Brain microvascular endothelial cell (primary cell): ENCODE results near the gene STEAP3.
A peak's percentile ranks its signal among the peaks of the same experiment; 100 is the strongest.

ENCODE experiments used
- DNase-seq: peaks from one replicate; pipeline ENCODE4 v3.0.0-alpha.2; 2020
- H3K27ac ChIP-seq: fragments of 250-450 bp; sonication (Bioruptor Pico); 2 replicates; pipeline ENCODE4 v1.5.1; 2020; ENCODE audit warnings: mild to moderate bottlenecking, moderate library complexity
- H3K27me3 ChIP-seq: fragments of 250-450 bp; sonication (Bioruptor Pico); replicated peaks from 2 replicates; pipeline ENCODE4 v1.5.1; 2020; ENCODE audit warnings: mild to moderate bottlenecking
- H3K36me3 ChIP-seq: fragments of 250-450 bp; sonication (Bioruptor Pico); replicated peaks from 2 replicates; pipeline ENCODE4 v1.5.1; 2020; ENCODE audit warnings: mild to moderate bottlenecking
- H3K4me3 ChIP-seq: 2 replicates; pipeline ENCODE4 v1.5.1; 2011; ENCODE audit warnings: low read depth, mild to moderate bottlenecking, control low read depth, low read length, moderate library complexity
- in situ Hi-C: cut with HindIII; loops from 2 replicates; pipeline ENCODE4 v1.10.0; 2017; ENCODE audit warnings: low sequenced_read_pairs, low pct_ligation_motif_present
- TF ChIP-seq, protein P1 (sequence below): IDR thresholded peaks from 2 replicates; pipeline ENCODE4 v1.5.1; 2011; ENCODE audit warnings: low read depth, mild to moderate bottlenecking, moderate library complexity, low read length, control low read depth, inconsistent platforms; ENCODE audit errors: missing control alignments

STEAP3 gene

GRCh38 chr2:119249855-119250717 is 26.5 kb downstream of the STEAP3 start:
- DNase-seq, result no peak
- in situ Hi-C loops, result no loop called here
- TF ChIP-seq, protein P1, sequence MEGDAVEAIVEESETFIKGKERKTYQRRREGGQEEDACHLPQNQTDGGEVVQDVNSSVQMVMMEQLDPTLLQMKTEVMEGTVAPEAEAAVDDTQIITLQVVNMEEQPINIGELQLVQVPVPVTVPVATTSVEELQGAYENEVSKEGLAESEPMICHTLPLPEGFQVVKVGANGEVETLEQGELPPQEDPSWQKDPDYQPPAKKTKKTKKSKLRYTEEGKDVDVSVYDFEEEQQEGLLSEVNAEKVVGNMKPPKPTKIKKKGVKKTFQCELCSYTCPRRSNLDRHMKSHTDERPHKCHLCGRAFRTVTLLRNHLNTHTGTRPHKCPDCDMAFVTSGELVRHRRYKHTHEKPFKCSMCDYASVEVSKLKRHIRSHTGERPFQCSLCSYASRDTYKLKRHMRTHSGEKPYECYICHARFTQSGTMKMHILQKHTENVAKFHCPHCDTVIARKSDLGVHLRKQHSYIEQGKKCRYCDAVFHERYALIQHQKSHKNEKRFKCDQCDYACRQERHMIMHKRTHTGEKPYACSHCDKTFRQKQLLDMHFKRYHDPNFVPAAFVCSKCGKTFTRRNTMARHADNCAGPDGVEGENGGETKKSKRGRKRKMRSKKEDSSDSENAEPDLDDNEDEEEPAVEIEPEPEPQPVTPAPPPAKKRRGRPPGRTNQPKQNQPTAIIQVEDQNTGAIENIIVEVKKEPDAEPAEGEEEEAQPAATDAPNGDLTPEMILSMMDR, result no peak
- Histone ChIP-seq H3K4me3 (no peak overlapping the region), H3K27me3 (no peaks in the 10 kb centered on the region), H3K36me3 (peaks cover 6% of the 10 kb centered on the region), H3K27ac (no peak overlapping the region)

DNA sequence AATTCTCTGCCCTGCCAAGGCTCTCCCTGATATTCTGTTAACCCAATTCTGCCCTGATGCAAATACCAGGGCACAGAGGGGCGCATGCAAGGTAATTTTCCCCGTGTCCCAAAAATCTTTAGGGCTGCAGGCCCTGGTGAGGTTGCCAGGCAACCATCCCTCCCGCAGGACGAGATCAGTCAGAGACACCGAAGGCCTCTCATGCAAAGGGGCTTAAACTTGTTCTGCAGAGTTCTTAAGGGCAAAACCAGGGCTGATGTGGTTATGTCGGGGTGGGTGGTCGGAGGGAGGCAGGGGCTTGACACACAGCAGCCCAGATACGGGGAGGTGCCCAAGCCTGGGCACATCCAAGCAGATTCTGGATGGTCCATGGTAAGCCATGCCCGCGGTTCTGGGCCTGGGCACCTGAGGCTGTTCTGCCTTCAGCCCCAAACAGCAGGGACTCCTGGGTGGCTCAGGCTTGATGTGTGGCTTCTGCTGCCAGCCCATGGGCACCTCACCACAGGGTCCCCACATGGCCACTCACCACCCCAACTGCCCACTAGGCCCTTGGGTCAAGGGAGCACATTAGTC is 27.2 kb downstream of the STEAP3 start:
- TF ChIP-seq, protein P1, result no peak
- Histone ChIP-seq H3K4me3 (no peak overlapping the region), H3K36me3 (peaks cover 3% of the 10 kb centered on the region), H3K27me3 (no peaks in the 10 kb centered on the region), H3K27ac (no peak overlapping the region)
- in situ Hi-C loops, result no loop called here
- no peak for DNase-seq

GRCh38 chr2:119251652-119252051 is 28.0 kb downstream of the STEAP3 start:
- Histone ChIP-seq H3K4me3 (no peak overlapping the region), H3K27ac (peak overlapping the region; percentile 99), H3K36me3 (no peaks in the 10 kb centered on the region), H3K27me3 (no peaks in the 10 kb centered on the region)
- no peak for DNase-seq
- TF ChIP-seq, protein P1, result no peak
- in situ Hi-C loops, result no loop called here

- no peak overlapping the region for H3K4me3 ChIP-seq
- no peaks in the 10 kb centered on the region for H3K27me3 ChIP-seq
- in situ Hi-C loops, result no loop called here
- TF ChIP-seq, protein P1, result peak; percentile 18
- DNase-seq, result peak; percentile 96
- H3K36me3 ChIP-seq, result no peaks in the 10 kb centered on the region
- peak overlapping the region; percentile 99 for H3K27ac ChIP-seq
Observed at GRCh38 chr2:119252186-119253113, 28.8 kb downstream of the STEAP3 start.

- Histone ChIP-seq H3K27ac (peak overlapping the region; percentile 99), H3K36me3 (no peaks in the 10 kb centered on the region), H3K4me3 (no peak overlapping the region), H3K27me3 (no peaks in the 10 kb centered on the region)
- DNase-seq, result no peak
- in situ Hi-C loops, result no loop called here
- TF ChIP-seq, protein P1, result no peak
Observed at GRCh38 chr2:119253114-119253702, 29.6 kb downstream of the STEAP3 start.
